HepG2 (cell line): Measurements from ENCODE around the gene LASP1. TPM values are rescaled to one million over a fixed set of nuclear protein-coding genes. Genes with fewer than 3 reads are reported as not detected.

Source experiments
- AKAP8 ChIP-seq: sonication (generic); formaldehyde crosslinking; IDR thresholded peaks from 2 replicates; pipeline ENCODE4 v1.5.1; 2020; ENCODE audit warnings: mild to moderate bottlenecking, missing genetic modification reagents
- CCAR2 ChIP-seq: fragments of 200-400 bp; formaldehyde crosslinking; optimal IDR thresholded peaks from 2 replicates; pipeline ENCODE3; 2018; ENCODE audit warnings: low read depth, mild to moderate bottlenecking, low read length, moderate library complexity
- CEBPZ ChIP-seq: IDR thresholded peaks from 2 replicates; pipeline ENCODE4 v1.6.1; 2012; ENCODE audit warnings: low read length, improper control_type of control experiment
- DRAP1 ChIP-seq: IDR thresholded peaks from 2 replicates; pipeline ENCODE4 v1.6.1; 2016; ENCODE audit warnings: missing genetic modification reagents, missing compliant biosample characterization
- ERF ChIP-seq: IDR thresholded peaks from 2 replicates; pipeline ENCODE4 v1.6.1; 2018; ENCODE audit warnings: missing biosample characterization, missing genetic modification reagents
- GATAD1 ChIP-seq: IDR thresholded peaks from 2 replicates; pipeline ENCODE4 v1.6.1; 2016; ENCODE audit warnings: missing genetic modification reagents, missing compliant biosample characterization
- JUNB ChIP-seq: sonication (generic); formaldehyde crosslinking; IDR thresholded peaks from 2 replicates; pipeline ENCODE4 v1.8.0; 2022; ENCODE audit warnings: missing genetic modification reagents, mild to moderate bottlenecking, borderline replicate concordance
- JUND ChIP-seq: sonication (generic); formaldehyde crosslinking; IDR thresholded peaks from 2 replicates; pipeline ENCODE4 v1.8.0; 2022; ENCODE audit warnings: mild to moderate bottlenecking, missing genetic modification reagents
- POLR2AphosphoS2 ChIP-seq: IDR thresholded peaks from 2 replicates; pipeline ENCODE4 v1.6.1; 2011; ENCODE audit warnings: low read depth, low read length, improper control_type of control experiment
- STAT5B ChIP-seq: sonication (generic); formaldehyde crosslinking; IDR thresholded peaks from 2 replicates; pipeline ENCODE4 v1.4.0; 2020; ENCODE audit warnings: missing genetic modification reagents
- TBP ChIP-seq: sonication (generic); formaldehyde crosslinking; IDR thresholded peaks from 2 replicates; pipeline ENCODE4 v1.5.0; 2020; ENCODE audit warnings: missing genetic modification reagents
- TOPORS ChIP-seq: sonication (generic); formaldehyde crosslinking; IDR thresholded peaks from 2 replicates; pipeline ENCODE4 v1.8.0; 2023; ENCODE audit warnings: mild to moderate bottlenecking, missing genetic modification reagents
- ZEB1 ChIP-seq: IDR thresholded peaks from 2 replicates; pipeline ENCODE4 v1.6.1; 2012; ENCODE audit warnings: mild to moderate bottlenecking, low read depth, inconsistent platforms; ENCODE audit not compliant: insufficient replicate concordance
- ZFP41 ChIP-seq: sonication (generic); formaldehyde crosslinking; IDR thresholded peaks from 2 replicates; pipeline ENCODE4 v1.4.0; 2020; ENCODE audit warnings: mild to moderate bottlenecking, missing genetic modification reagents, borderline replicate concordance
- ZNF558 ChIP-seq: sonication (generic); formaldehyde crosslinking; IDR thresholded peaks from 2 replicates; pipeline ENCODE4 v1.9.0; 2022; ENCODE audit warnings: mild to moderate bottlenecking, missing genetic modification reagents, borderline replicate concordance
- ZNF567 ChIP-seq: sonication (generic); formaldehyde crosslinking; IDR thresholded peaks from 2 replicates; pipeline ENCODE4 v1.8.1; 2023; ENCODE audit warnings: mild to moderate bottlenecking, missing genetic modification reagents, borderline replicate concordance
- polyA plus RNA-seq, 8 experiments: library from polyadenylated mRNA; depleted of rRNA in 3 of 8; stranded (reverse) in 7 of 8; unstranded in 1 of 8; fragments of >200 nt; fragmentation: Illumina TruSeq in 4 of 8; extraction: Trizol in 4 of 8; gene quantifications; 2 replicates each; pipeline versions ENCODE4 v1.2.1 to v1.2.3, GENCODE V29; 2011 to 2016; ENCODE audit warnings: low read depth in 4 of 8, missing spikeins in 1 of 8, mixed read lengths in 1 of 8; ENCODE audit not compliant: insufficient read depth in 1 of 8
- total RNA-seq, 5 experiments: library from RNA; depleted of rRNA; stranded (reverse); fragments of >200 nt; fragmentation: Illumina TruSeq; extraction: Trizol; gene quantifications; 2 replicates each; pipeline ENCODE4 v1.2.3, GENCODE V29; 2016; ENCODE audit warnings: low read depth in 1 of 5
- TF ChIP-seq, protein P1 (sequence below): IDR thresholded peaks from 2 replicates; pipeline ENCODE4 v1.4.0; 2020; ENCODE audit warnings: mild to moderate bottlenecking, missing genetic modification reagents
- TF ChIP-seq, protein P2 (sequence below), 2 experiments: IDR thresholded peaks; 2 replicates each; pipeline ENCODE4 v1.6.1; 2011 to 2012; ENCODE audit warnings: low read length in 2 of 2, borderline replicate concordance in 1 of 2, low read depth in 1 of 2, mild to moderate bottlenecking in 1 of 2, moderate library complexity in 1 of 2

Gene LASP1
- total and polyA plus RNA-seq, 2 of the 13 experiments (the other 11 are each of a cell fraction or from before 2014, with no cell fraction given), result 70.1 to 97.0 TPM

- TF ChIP-seq STAT5B (CRISPR knock-in tag) (0 out of 2 replicates have a peak, but pooled peaks have one; percentile 72), GATAD1 (CRISPR knock-in tag) (peak; percentile 64), TBP (no peak), CCAR2 (peak; percentile 68), JUND (CRISPR knock-in tag) (0 out of 2 replicates have a peak, but pooled peaks have one; percentile 11), POLR2AphosphoS2 (no peak), JUNB (CRISPR knock-in tag) (no peak; the same call in 1 of the 2 replicates), ERF (peak; percentile 78; the same call in 1 of the 2 replicates), ZFP41 (CRISPR knock-in tag) (no peak), ZEB1 (peak; percentile 68), CEBPZ (no peak), AKAP8 (CRISPR knock-in tag) (no peak; the same call in 1 of the 2 replicates), TOPORS (CRISPR knock-in tag) (peak; percentile 53; the same call in 1 of the 2 replicates), ZNF567 (CRISPR knock-in tag) (0 out of 2 replicates have a peak, but pooled peaks have one; percentile 50), DRAP1 (CRISPR knock-in tag) (peak; percentile 36; the same call in 1 of the 2 replicates), ZNF558 (CRISPR knock-in tag) (peak; percentile 89)
- TF ChIP-seq, protein P1, sequence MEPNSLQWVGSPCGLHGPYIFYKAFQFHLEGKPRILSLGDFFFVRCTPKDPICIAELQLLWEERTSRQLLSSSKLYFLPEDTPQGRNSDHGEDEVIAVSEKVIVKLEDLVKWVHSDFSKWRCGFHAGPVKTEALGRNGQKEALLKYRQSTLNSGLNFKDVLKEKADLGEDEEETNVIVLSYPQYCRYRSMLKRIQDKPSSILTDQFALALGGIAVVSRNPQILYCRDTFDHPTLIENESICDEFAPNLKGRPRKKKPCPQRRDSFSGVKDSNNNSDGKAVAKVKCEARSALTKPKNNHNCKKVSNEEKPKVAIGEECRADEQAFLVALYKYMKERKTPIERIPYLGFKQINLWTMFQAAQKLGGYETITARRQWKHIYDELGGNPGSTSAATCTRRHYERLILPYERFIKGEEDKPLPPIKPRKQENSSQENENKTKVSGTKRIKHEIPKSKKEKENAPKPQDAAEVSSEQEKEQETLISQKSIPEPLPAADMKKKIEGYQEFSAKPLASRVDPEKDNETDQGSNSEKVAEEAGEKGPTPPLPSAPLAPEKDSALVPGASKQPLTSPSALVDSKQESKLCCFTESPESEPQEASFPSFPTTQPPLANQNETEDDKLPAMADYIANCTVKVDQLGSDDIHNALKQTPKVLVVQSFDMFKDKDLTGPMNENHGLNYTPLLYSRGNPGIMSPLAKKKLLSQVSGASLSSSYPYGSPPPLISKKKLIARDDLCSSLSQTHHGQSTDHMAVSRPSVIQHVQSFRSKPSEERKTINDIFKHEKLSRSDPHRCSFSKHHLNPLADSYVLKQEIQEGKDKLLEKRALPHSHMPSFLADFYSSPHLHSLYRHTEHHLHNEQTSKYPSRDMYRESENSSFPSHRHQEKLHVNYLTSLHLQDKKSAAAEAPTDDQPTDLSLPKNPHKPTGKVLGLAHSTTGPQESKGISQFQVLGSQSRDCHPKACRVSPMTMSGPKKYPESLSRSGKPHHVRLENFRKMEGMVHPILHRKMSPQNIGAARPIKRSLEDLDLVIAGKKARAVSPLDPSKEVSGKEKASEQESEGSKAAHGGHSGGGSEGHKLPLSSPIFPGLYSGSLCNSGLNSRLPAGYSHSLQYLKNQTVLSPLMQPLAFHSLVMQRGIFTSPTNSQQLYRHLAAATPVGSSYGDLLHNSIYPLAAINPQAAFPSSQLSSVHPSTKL (CRISPR knock-in tag), result peak; percentile 69
- TF ChIP-seq, protein P2, sequence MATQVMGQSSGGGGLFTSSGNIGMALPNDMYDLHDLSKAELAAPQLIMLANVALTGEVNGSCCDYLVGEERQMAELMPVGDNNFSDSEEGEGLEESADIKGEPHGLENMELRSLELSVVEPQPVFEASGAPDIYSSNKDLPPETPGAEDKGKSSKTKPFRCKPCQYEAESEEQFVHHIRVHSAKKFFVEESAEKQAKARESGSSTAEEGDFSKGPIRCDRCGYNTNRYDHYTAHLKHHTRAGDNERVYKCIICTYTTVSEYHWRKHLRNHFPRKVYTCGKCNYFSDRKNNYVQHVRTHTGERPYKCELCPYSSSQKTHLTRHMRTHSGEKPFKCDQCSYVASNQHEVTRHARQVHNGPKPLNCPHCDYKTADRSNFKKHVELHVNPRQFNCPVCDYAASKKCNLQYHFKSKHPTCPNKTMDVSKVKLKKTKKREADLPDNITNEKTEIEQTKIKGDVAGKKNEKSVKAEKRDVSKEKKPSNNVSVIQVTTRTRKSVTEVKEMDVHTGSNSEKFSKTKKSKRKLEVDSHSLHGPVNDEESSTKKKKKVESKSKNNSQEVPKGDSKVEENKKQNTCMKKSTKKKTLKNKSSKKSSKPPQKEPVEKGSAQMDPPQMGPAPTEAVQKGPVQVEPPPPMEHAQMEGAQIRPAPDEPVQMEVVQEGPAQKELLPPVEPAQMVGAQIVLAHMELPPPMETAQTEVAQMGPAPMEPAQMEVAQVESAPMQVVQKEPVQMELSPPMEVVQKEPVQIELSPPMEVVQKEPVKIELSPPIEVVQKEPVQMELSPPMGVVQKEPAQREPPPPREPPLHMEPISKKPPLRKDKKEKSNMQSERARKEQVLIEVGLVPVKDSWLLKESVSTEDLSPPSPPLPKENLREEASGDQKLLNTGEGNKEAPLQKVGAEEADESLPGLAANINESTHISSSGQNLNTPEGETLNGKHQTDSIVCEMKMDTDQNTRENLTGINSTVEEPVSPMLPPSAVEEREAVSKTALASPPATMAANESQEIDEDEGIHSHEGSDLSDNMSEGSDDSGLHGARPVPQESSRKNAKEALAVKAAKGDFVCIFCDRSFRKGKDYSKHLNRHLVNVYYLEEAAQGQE (IDR thresholded peaks at IDR 0.05; ENCODE audit: borderline replicate concordance in 1 of 2, low read depth in 1 of 2, low read length in 2 of 2), result peak in 1 of 2 experiments; percentile 53; a peak in 1 of 4 replicates
Observed at GRCh38 chr17:38868817-38869525, 887 bp upstream of the LASP1 start (continued).
